Rectal smooth muscle tissue (tissue), 1 donor: Measurements from ENCODE around the gene L1CAM.
"Not testable (repeated sequence)": the region's sequence is repeated elsewhere in the genome, so short reads cannot be mapped to it uniquely, and the experiment has no call there.

Experiments
- H3K27ac ChIP-seq: one replicate; pipeline ENCODE4 v1.7.0; 2013; ENCODE audit warnings: low read depth, low read length, inconsistent platforms
- H3K27me3 ChIP-seq: one replicate; pipeline ENCODE4 v1.7.0; 2013; ENCODE audit warnings: low read length; ENCODE audit not compliant: control insufficient read depth, insufficient read depth
- H3K36me3 ChIP-seq: one replicate; pipeline ENCODE4 v1.7.0; 2013; ENCODE audit warnings: low read length; ENCODE audit not compliant: control insufficient read depth, insufficient read depth
- H3K4me1 ChIP-seq: one replicate; pipeline ENCODE4 v1.7.0; 2013; ENCODE audit warnings: low read length; ENCODE audit not compliant: control insufficient read depth, insufficient read depth
- H3K4me3 ChIP-seq: one replicate; pipeline ENCODE4 v1.7.0; 2013; ENCODE audit warnings: low read length
- H3K9ac ChIP-seq: one replicate; pipeline ENCODE4 v1.7.0; 2013; ENCODE audit warnings: low read length

The L1CAM gene

GRCh38 chrX:153819384-153820040 is 66.5 kb downstream of the L1CAM start:
- H3K36me3 ChIP-seq, result no peaks in the 10 kb centered on the region
- H3K4me3 ChIP-seq, result peak overlapping the region; percentile 58
- H3K27ac ChIP-seq, result no peak overlapping the region
- H3K27me3 ChIP-seq, result peaks cover 13% of the 10 kb centered on the region
- no peaks in the 10 kb centered on the region for H3K4me1 ChIP-seq
- H3K9ac ChIP-seq, result no peak overlapping the region

- Histone ChIP-seq H3K27ac (no peak overlapping the region), H3K27me3 (peaks cover 13% of the 10 kb centered on the region), H3K4me3 (peak overlapping the region; percentile 58), H3K36me3 (no peaks in the 10 kb centered on the region), H3K9ac (no peak overlapping the region), H3K4me1 (no peaks in the 10 kb centered on the region)
Observed at GRCh38 chrX:153818571-153819383, 67.2 kb downstream of the L1CAM start.

DNA sequence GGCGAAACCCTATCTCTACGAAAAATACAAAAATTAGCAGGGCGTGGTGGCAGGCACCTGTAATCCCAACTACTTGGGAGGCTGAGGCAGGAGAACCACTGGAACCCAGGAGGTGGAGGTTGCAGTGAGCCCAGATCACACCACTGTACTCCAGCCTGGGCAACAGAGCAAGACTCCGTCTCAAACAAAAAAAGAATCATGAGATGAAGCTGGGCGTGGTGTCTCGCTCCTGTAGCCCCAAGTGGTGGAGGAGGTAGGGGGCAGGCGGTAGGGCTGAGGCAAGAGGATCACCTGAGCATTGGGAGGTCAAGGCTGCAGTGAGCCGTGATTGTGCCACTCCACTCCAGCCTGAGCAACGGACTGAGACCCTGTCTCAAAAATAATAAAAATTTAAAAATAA is 67.9 kb downstream of the L1CAM start:
- H3K27me3 ChIP-seq, result peaks cover 13% of the 10 kb centered on the region
- H3K4me3 ChIP-seq, H3K27ac ChIP-seq, H3K9ac ChIP-seq, H3K4me1 ChIP-seq, H3K36me3 ChIP-seq: not testable (repeated sequence)

DNA sequence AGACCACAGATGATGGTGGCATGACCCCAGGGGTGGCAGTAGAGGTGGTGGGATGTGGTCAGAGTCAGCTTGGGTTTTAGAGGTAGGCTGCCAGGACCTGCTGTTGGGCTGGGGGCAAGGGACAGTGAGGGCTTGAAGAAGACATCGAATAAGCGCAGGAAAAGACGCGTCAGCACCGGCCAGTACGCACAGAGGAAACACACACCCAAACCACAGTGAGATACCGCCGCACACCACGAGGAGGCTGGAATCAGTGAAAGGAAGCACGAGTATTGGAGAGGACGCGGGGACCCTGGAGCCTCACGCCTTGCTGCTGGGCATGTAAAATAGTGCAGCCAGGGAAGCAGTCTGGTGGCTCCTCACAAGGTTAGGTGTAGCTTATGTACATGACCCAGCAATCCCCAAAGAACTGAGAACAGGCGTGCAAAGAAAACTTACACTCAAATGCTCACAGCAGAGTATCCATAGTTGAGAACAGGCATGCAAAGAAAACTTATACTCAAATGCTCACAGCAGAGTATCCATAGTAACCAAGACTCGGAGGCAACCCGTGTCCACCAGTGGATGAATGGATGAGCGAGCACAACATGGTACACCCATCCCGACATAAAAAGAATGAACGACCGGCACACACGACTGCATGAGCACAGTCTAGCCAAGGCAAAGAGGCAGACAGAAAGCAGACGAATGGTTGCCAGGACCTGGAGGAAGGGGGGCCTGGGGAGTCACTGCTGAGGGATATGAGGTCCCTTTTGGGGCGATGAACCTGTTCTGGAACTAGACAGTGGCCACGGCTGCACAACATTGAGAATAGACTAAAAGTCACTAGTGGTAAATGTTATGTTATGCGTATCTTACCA is 68.9 kb downstream of the L1CAM start:
- Histone ChIP-seq H3K36me3 (no peaks in the 10 kb centered on the region), H3K27me3 (peaks cover 13% of the 10 kb centered on the region), H3K9ac (no peak overlapping the region), H3K4me3 (no peak overlapping the region), H3K4me1 (no peaks in the 10 kb centered on the region), H3K27ac (no peak overlapping the region)

- Histone ChIP-seq H3K9ac (no peak overlapping the region), H3K4me1 (no peaks in the 10 kb centered on the region), H3K36me3 (no peaks in the 10 kb centered on the region), H3K4me3 (no peak overlapping the region), H3K27ac (no peak overlapping the region), H3K27me3 (peaks cover 17% of the 10 kb centered on the region)
Observed at GRCh38 chrX:153814591-153815315, 71.2 kb downstream of the L1CAM start.

GRCh38 chrX:153813161-153813560 is 72.8 kb downstream of the L1CAM start:
- no peak overlapping the region for H3K9ac ChIP-seq
- no peaks in the 10 kb centered on the region for H3K4me1 ChIP-seq
- no peak overlapping the region for H3K27ac ChIP-seq
- peaks cover 16% of the 10 kb centered on the region for H3K27me3 ChIP-seq
- no peaks in the 10 kb centered on the region for H3K36me3 ChIP-seq
- no peak overlapping the region for H3K4me3 ChIP-seq

GRCh38 chrX:153812220-153812619 is 73.8 kb downstream of the L1CAM start:
- Histone ChIP-seq H3K36me3 (no peaks in the 10 kb centered on the region), H3K4me1 (no peaks in the 10 kb centered on the region), H3K9ac (no peak overlapping the region)

More at GRCh38 chrX:153812220-153812619, 73.8 kb downstream of the L1CAM start:
- H3K4me3 ChIP-seq, result no peak overlapping the region
- H3K27ac ChIP-seq, result no peak overlapping the region
- H3K27me3 ChIP-seq, result peaks cover 16% of the 10 kb centered on the region
